ENCODE data around the gene PRKCE. TPM values are rescaled to one million over a fixed set of nuclear protein-coding genes. Genes with fewer than 3 reads are reported as not detected.

The PRKCE gene
- total and polyA plus RNA-seq, 2 experiments from 2014 or later = 13.2 to 19.2 TPM

DNA sequence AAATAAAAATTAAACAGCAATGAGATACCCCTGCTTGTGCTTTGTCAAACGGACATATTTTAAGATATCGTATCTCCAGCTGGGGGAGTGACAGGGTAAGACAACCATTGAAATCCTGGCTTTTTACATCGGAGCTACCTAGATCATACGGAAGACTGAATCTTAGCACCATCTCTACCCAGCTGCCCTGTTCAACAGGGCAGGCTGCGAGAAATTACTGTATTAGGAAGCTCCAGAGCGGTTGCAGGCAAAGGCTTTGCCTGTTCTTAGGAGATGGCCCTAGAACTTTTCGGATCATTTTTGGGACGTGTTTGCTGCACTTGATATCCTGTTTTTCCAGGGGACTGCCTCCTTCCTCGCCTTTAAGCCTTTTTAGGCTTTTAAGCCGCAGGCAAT is 2.0 kb upstream of the PRKCE start:
- DNase-seq (ENCODE audit: low read depth in 1 of 2, low spot score in 1 of 2) = no peak
- Histone ChIP-seq H3K27ac (peak overlapping the region; percentile 78), H3K4me1 (ENCODE audit: low read depth) (peaks cover 4% of the 10 kb centered on the region), H3K9me3 (ENCODE audit: low read depth) (no peaks in the 10 kb centered on the region), H3K4me3 (peak overlapping the region; percentile 84), H3K27me3 (peaks cover 13% of the 10 kb centered on the region), H3K36me3 (no peaks in the 10 kb centered on the region)
- no peak for TF ChIP-seq CTCF (IDR thresholded peaks at IDR 0.05; ENCODE audit: low read depth, low read length)

DNA sequence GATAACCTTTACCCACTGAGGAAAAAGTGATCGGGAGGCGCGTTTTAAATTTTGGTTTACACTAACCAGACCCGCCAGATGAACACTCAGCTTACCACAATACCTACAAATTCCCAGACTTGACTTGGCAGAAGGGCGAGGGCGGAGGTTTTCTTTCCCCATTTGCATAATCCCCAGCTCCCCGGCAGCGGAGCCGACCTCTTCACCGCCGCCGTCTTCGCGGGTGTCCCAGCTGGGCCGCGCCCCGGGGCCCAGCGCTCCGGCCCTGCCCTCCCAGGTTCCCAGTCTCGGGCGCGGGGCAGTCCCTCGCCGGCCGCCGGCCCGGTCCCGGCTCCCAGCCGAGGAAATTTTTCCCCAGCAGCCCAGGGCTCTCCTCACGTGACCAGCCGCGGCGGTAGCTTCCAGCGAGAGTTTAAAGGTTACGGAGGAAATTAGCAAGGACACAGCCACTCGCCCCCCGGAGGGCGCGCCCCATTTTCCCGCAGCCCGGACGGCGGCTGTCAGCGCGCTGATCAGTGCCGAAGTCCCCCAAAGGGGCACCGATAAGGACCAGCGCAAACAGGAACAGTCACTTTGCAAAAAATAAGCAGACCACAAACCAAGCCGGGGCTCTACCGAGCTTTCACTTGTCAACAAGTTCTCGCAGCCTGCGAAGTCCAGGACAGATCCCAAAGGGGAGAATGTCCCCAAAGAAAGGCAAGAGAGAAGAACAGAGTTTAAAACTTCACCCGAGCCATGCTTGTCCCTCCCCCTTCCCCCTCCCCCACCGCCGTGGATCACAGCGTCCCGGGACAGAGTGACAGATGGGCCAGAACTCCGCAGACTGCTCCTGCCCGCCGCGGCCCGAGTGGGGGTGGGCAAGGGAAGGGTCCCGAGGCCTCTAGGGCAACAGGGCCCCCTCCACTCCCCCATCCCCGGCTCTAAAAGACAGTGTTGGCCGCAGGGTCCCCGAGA is 1.3 kb upstream of the PRKCE start:
- Histone ChIP-seq H3K36me3 (no peaks in the 10 kb centered on the region), H3K27me3 (peaks cover 13% of the 10 kb centered on the region), H3K9me3 (ENCODE audit: low read depth) (no peaks in the 10 kb centered on the region), H3K27ac (peak overlapping the region; percentile 78), H3K4me1 (ENCODE audit: low read depth) (peaks cover 4% of the 10 kb centered on the region), H3K4me3 (peak overlapping the region; percentile 84)
- DNase-seq (ENCODE audit: low read depth in 1 of 2, low spot score in 1 of 2) = peak; percentile 73 to 84
- TF ChIP-seq CTCF (IDR thresholded peaks at IDR 0.05; ENCODE audit: low read depth, low read length) = no peak

- Histone ChIP-seq H3K9me3 (ENCODE audit: low read depth) (no peaks in the 10 kb centered on the region), H3K27me3 (peaks cover 13% of the 10 kb centered on the region), H3K4me1 (ENCODE audit: low read depth) (peaks cover 4% of the 10 kb centered on the region), H3K27ac (peak overlapping the region; percentile 78), H3K4me3 (peak overlapping the region; percentile 84), H3K36me3 (no peaks in the 10 kb centered on the region)
- TF ChIP-seq CTCF (IDR thresholded peaks at IDR 0.05; ENCODE audit: low read depth, low read length) = peak; percentile 47
- peak; percentile 93 to 99 for DNase-seq (ENCODE audit: low read depth in 1 of 2, low spot score in 1 of 2)
Observed at GRCh38 chr2:45650851-45651414, 542 bp upstream of the PRKCE start.

- no peak overlapping the region for H3K27ac ChIP-seq
Observed at GRCh38 chr2:45652090-45653031, 886 bp downstream of the PRKCE start.

More at GRCh38 chr2:45652090-45653031, 886 bp downstream of the PRKCE start:
- Histone ChIP-seq H3K27me3 (peaks cover 13% of the 10 kb centered on the region), H3K9me3 (ENCODE audit: low read depth) (no peaks in the 10 kb centered on the region), H3K4me1 (ENCODE audit: low read depth) (peaks cover 4% of the 10 kb centered on the region), H3K4me3 (peak overlapping the region; percentile 84), H3K36me3 (no peaks in the 10 kb centered on the region)
- no peak for TF ChIP-seq CTCF (IDR thresholded peaks at IDR 0.05; ENCODE audit: low read depth, low read length)
- peak; percentile 34 to 72 for DNase-seq (ENCODE audit: low read depth in 1 of 2, low spot score in 1 of 2)
